Measurements from ENCODE around the gene MORN2. TPM values are rescaled to one million over a fixed set of nuclear protein-coding genes. Genes with fewer than 3 reads are reported as not detected.
A peak's percentile ranks its signal among the peaks of the same experiment; 100 is the strongest.

MORN2 gene
- total and polyA plus RNA-seq, 8 donors = 5.5 to 30.6 (median 8.4) TPM

GRCh38 chr2:38875227-38875575, 575 bp upstream of the MORN2 start:
- WGBS, 2 donors = 0 to 1% methylated on average over 10 of the region's 10 CpGs

DNA sequence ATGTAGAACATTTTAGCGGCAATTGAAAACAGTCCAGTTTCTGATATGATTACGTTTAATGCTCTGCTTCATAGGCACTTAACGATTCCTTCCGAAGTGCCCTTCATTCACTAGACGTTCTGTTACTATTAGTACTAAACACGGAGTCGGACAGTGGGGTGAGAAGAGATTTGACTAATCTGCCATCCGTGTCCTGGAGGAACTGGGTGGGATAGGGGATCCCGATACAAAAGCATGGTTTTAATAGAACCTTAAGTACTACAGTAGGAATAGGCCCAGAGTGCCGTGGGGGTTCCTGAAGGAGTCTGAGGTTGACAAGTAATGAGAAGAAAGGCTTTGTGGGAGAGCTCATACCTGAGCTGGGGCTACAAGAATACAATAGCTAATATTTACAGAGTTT, 631 bp downstream of the MORN2 start:
- WGBS, 2 donors = 6 to 10% methylated on average over 10 of the region's 10 CpGs
- ATAC-seq = no peak
- TF ChIP-seq, protein P1, sequence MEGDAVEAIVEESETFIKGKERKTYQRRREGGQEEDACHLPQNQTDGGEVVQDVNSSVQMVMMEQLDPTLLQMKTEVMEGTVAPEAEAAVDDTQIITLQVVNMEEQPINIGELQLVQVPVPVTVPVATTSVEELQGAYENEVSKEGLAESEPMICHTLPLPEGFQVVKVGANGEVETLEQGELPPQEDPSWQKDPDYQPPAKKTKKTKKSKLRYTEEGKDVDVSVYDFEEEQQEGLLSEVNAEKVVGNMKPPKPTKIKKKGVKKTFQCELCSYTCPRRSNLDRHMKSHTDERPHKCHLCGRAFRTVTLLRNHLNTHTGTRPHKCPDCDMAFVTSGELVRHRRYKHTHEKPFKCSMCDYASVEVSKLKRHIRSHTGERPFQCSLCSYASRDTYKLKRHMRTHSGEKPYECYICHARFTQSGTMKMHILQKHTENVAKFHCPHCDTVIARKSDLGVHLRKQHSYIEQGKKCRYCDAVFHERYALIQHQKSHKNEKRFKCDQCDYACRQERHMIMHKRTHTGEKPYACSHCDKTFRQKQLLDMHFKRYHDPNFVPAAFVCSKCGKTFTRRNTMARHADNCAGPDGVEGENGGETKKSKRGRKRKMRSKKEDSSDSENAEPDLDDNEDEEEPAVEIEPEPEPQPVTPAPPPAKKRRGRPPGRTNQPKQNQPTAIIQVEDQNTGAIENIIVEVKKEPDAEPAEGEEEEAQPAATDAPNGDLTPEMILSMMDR (IDR thresholded peaks at IDR 0.05) = no peak
- no peaks in the 10 kb centered on the region for H3K9me3 ChIP-seq
- H3K27me3 ChIP-seq = no peaks in the 10 kb centered on the region
- H3K4me3 ChIP-seq = peak overlapping the region; percentile 53 to 88 (median 82)
- intact Hi-C loops (cut with DNase I) = no loop called here
- H3K36me3 ChIP-seq = no peaks in the 10 kb centered on the region
- no peak for FAIRE-seq
- H3K27ac ChIP-seq = no peak overlapping the region
- DNase-seq = no peak
- peaks cover 0 to 6% (median 3%) of the 10 kb centered on the region in 3 donors for H3K4me1 ChIP-seq

More at GRCh38 chr2:38875227-38875575, 575 bp upstream of the MORN2 start:
- no peaks in the 10 kb centered on the region for H3K9me3 ChIP-seq
- H3K4me3 ChIP-seq = peak overlapping the region; percentile 53 to 88 (median 82)
- no peaks in the 10 kb centered on the region for H3K36me3 ChIP-seq
- ATAC-seq (peak in 3 of 4 donors; percentile 23 to 41 (median 25)), FAIRE-seq (no peak), DNase-seq (no peak)
- intact Hi-C loops (cut with DNase I) = no loop called here
- H3K4me1 ChIP-seq = peaks cover 0 to 6% (median 3%) of the 10 kb centered on the region in 3 donors
- TF ChIP-seq, protein P1 (IDR thresholded peaks at IDR 0.05) = no peak
- no peaks in the 10 kb centered on the region for H3K27me3 ChIP-seq
- H3K27ac ChIP-seq = peak overlapping the region in 3 of 4 donors; percentile 22 to 48 (median 31)

- FAIRE-seq (no peak), ATAC-seq (no peak), DNase-seq (no peak)
- Histone ChIP-seq H3K9me3 (no peaks in the 10 kb centered on the region), H3K27me3 (no peaks in the 10 kb centered on the region), H3K36me3 (no peaks in the 10 kb centered on the region), H3K27ac (no peak overlapping the region), H3K4me3 (no peak overlapping the region), H3K4me1 (no peaks in the 10 kb centered on the region)
- TF ChIP-seq, protein P1 (IDR thresholded peaks at IDR 0.05) = no peak
- intact Hi-C loops (cut with DNase I) = no loop called here
Observed at GRCh38 chr2:38886063-38886462, 10.3 kb downstream of the MORN2 start.

- DNase-seq = no peak
- TF ChIP-seq, protein P1 (IDR thresholded peaks at IDR 0.05) = no peak
- Histone ChIP-seq H3K27me3 (no peaks in the 10 kb centered on the region), H3K36me3 (no peaks in the 10 kb centered on the region), H3K27ac (no peak overlapping the region), H3K9me3 (no peaks in the 10 kb centered on the region), H3K4me3 (no peak overlapping the region), H3K4me1 (no peaks in the 10 kb centered on the region)
- no peak for ATAC-seq
- WGBS, 2 donors = 88 to 91% methylated on average over 4 of the region's 4 CpGs
- intact Hi-C loops (cut with DNase I) = no loop called here
- no peak for FAIRE-seq
Observed at GRCh38 chr2:38887347-38887746, 11.6 kb downstream of the MORN2 start.

GRCh38 chr2:38887902-38888554, 12.3 kb downstream of the MORN2 start:
- Histone ChIP-seq H3K27ac (no peak overlapping the region), H3K4me1 (no peaks in the 10 kb centered on the region), H3K4me3 (no peak overlapping the region), H3K36me3 (no peaks in the 10 kb centered on the region), H3K27me3 (no peaks in the 10 kb centered on the region), H3K9me3 (no peaks in the 10 kb centered on the region)
- WGBS, 2 donors = 96 to 100% methylated on average over 1 of the region's 1 CpG
- FAIRE-seq (no peak), ATAC-seq (no peak), DNase-seq (no peak)
- intact Hi-C loops (cut with DNase I) = no loop called here
- TF ChIP-seq, protein P1 (IDR thresholded peaks at IDR 0.05) = no peak

All from pancreas (tissue), 10 donors.